HL-60 (cell line): Measurements from ENCODE around the gene DAP.

Experiments
- CTCF ChIP-seq: IDR thresholded peaks from one replicate; pipeline ENCODE4 v1.5.1; 2011; ENCODE audit warnings: low read length, control low read depth, inconsistent platforms; ENCODE audit not compliant: insufficient read depth
- POLR2AphosphoS5 ChIP-seq: IDR thresholded peaks from 2 replicates; pipeline ENCODE4 v1.6.1; 2012; ENCODE audit warnings: low read depth
- REST ChIP-seq: IDR thresholded peaks from 2 replicates; pipeline ENCODE4 v1.6.1; 2012; ENCODE audit warnings: low read depth; ENCODE audit not compliant: insufficient replicate concordance
- SPI1 ChIP-seq: IDR thresholded peaks from 2 replicates; pipeline ENCODE4 v1.6.1; 2012; ENCODE audit warnings: low read depth, mild to moderate bottlenecking, borderline replicate concordance

DNA sequence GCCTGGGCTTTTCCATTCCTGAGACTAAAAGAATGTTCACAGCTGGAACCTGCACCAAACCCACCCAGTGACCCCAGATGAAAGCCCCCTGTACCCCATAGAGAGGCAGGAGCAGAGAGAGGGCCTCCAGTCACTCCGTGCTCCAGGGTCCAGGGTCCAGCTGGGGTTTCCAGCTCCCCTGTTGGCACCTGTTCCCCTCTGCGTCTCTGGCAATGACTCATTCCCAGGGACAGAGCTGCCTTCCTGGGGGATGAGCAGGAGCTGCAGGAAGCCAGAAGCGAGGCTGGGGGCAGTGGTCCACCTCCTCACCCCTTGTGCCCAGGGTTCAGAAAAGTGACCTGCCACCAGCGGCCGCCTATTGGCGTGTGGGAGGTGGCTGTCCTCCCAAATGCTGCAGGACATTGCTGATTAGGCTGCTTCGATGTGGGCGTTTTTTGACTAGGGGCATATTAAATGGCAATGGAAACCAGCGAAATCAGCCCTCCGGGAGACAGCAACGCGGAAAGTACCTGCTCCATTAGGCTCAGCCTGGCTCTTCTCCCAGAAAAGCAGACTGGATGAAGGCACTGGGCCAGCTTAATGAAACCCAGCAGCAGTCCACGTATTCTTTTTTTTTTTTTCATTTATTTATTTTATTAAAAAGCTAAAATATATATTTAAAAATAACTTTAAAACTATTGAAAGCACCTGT lies 97.4 kb downstream of the DAP start:
- TF ChIP-seq CTCF, result no peak
- TF ChIP-seq REST, result no peak
- no peak for TF ChIP-seq SPI1
- no peak for TF ChIP-seq POLR2AphosphoS5
